Ectodermal cell (in vitro differentiated cells): Measurements from ENCODE around the gene NR6A1.

Source experiments
- H3K27ac ChIP-seq: 2 replicates; pipeline ENCODE4 v1.7.0; 2013; ENCODE audit warnings: mild to moderate bottlenecking, low read depth, low read length; ENCODE audit not compliant: insufficient read depth, poor library complexity, severe bottlenecking
- H3K27me3 ChIP-seq: 2 replicates; pipeline ENCODE4 v1.7.0; 2013; ENCODE audit warnings: mild to moderate bottlenecking, low read length; ENCODE audit not compliant: insufficient read depth, control insufficient read depth, poor library complexity, severe bottlenecking
- H3K36me3 ChIP-seq: one replicate; pipeline ENCODE4 v1.7.0; 2013; ENCODE audit warnings: low read length; ENCODE audit not compliant: control insufficient read depth, insufficient read depth
- H3K4me1 ChIP-seq: one replicate; pipeline ENCODE4 v1.7.0; 2013; ENCODE audit warnings: low read length; ENCODE audit not compliant: control insufficient read depth, insufficient read depth
- H3K4me3 ChIP-seq: 2 replicates; pipeline ENCODE4 v1.7.0; 2013; ENCODE audit warnings: low read depth, low read length, control low read depth; ENCODE audit not compliant: insufficient read depth
- H3K9me3 ChIP-seq: 2 replicates; pipeline ENCODE4 v1.7.0; 2013; ENCODE audit warnings: mild to moderate bottlenecking, low read length, moderate library complexity; ENCODE audit not compliant: control insufficient read depth
- WGBS, 2 experiments: methylation state at CpG; one replicate each; pipeline ENCODE4 v1.1.7; 2013; ENCODE audit warnings: missing lambda C conversion rate in 2 of 2; 5-methylcytosine and 5-hydroxymethylcytosine counted together

Gene NR6A1

GRCh38 chr9:124517600-124517999, 253.5 kb downstream of the NR6A1 start:
- H3K4me1 ChIP-seq: peaks cover 13% of the 10 kb centered on the region
- H3K27me3 ChIP-seq: no peaks in the 10 kb centered on the region
- whole genome bisulfite sequencing, 2 experiments: 96 to 98% methylated on average over 3 to 5 of the region's 5 CpGs
- no peak overlapping the region for H3K4me3 ChIP-seq
- H3K27ac ChIP-seq: no peak overlapping the region
- H3K9me3 ChIP-seq: no peaks in the 10 kb centered on the region
- H3K36me3 ChIP-seq: peaks cover 29% of the 10 kb centered on the region

- peaks cover 22% of the 10 kb centered on the region for H3K4me1 ChIP-seq
- 91 to 92% methylated on average over 4 to 5 of the region's 5 CpGs for WGBS, 2 experiments
- H3K27ac ChIP-seq: no peak overlapping the region
- H3K9me3 ChIP-seq: no peaks in the 10 kb centered on the region
- peaks cover 8% of the 10 kb centered on the region for H3K36me3 ChIP-seq
- no peak overlapping the region for H3K4me3 ChIP-seq
- no peaks in the 10 kb centered on the region for H3K27me3 ChIP-seq
These were observed 256.2 kb downstream of the NR6A1 start for GRCh38 chr9:124514874-124515273.

GRCh38 chr9:124514125-124514524, 257.0 kb downstream of the NR6A1 start:
- Histone ChIP-seq H3K36me3 (peaks cover 5% of the 10 kb centered on the region), H3K4me3 (no peak overlapping the region), H3K27me3 (no peaks in the 10 kb centered on the region), H3K9me3 (no peaks in the 10 kb centered on the region), H3K27ac (no peak overlapping the region), H3K4me1 (peaks cover 22% of the 10 kb centered on the region)
- 89 to 90% methylated on average over 4 of the region's 4 CpGs for WGBS, 2 experiments

- Histone ChIP-seq H3K36me3 (no peaks in the 10 kb centered on the region), H3K4me1 (peaks cover 22% of the 10 kb centered on the region), H3K9me3 (no peaks in the 10 kb centered on the region), H3K4me3 (no peak overlapping the region), H3K27ac (no peak overlapping the region), H3K27me3 (no peaks in the 10 kb centered on the region)
- 78 to 84% methylated on average over 5 of the region's 5 CpGs for WGBS, 2 experiments
These were observed 257.6 kb downstream of the NR6A1 start for GRCh38 chr9:124513376-124513994.

GRCh38 chr9:124512806-124513204, 258.3 kb downstream of the NR6A1 start:
- Histone ChIP-seq H3K27me3 (no peaks in the 10 kb centered on the region), H3K9me3 (no peaks in the 10 kb centered on the region), H3K4me3 (no peak overlapping the region), H3K36me3 (no peaks in the 10 kb centered on the region), H3K27ac (no peak overlapping the region), H3K4me1 (peaks cover 22% of the 10 kb centered on the region)
- WGBS, 2 experiments: 91% methylated on average over 9 of the region's 9 CpGs

GRCh38 chr9:124511891-124512805, 259.0 kb downstream of the NR6A1 start:
- WGBS, 2 experiments: 76 to 79% methylated on average over 23 of the region's 23 CpGs
- Histone ChIP-seq H3K9me3 (no peaks in the 10 kb centered on the region), H3K36me3 (no peaks in the 10 kb centered on the region), H3K27me3 (no peaks in the 10 kb centered on the region), H3K4me1 (peaks cover 22% of the 10 kb centered on the region), H3K4me3 (no peak overlapping the region), H3K27ac (no peak overlapping the region)

- Histone ChIP-seq H3K36me3 (no peaks in the 10 kb centered on the region), H3K4me3 (no peak overlapping the region), H3K27ac (no peak overlapping the region), H3K4me1 (peaks cover 22% of the 10 kb centered on the region), H3K9me3 (no peaks in the 10 kb centered on the region), H3K27me3 (peaks cover 4% of the 10 kb centered on the region)
- 70 to 79% methylated on average over 6 of the region's 6 CpGs for WGBS, 2 experiments
These were observed 259.7 kb downstream of the NR6A1 start for GRCh38 chr9:124511426-124511840.

- 88% methylated on average over 9 of the region's 9 CpGs for whole genome bisulfite sequencing, 2 experiments
- Histone ChIP-seq H3K4me3 (no peak overlapping the region), H3K36me3 (no peaks in the 10 kb centered on the region), H3K27me3 (peaks cover 10% of the 10 kb centered on the region), H3K27ac (no peak overlapping the region), H3K4me1 (peaks cover 19% of the 10 kb centered on the region), H3K9me3 (no peaks in the 10 kb centered on the region)
These were observed 260.3 kb downstream of the NR6A1 start for GRCh38 chr9:124510650-124511425.

- 95% methylated on average over 11 of the region's 11 CpGs for WGBS, 2 experiments
- H3K4me3 ChIP-seq: no peak overlapping the region
These were observed 263.2 kb downstream of the NR6A1 start for GRCh38 chr9:124507880-124508423.

More at GRCh38 chr9:124507880-124508423, 263.2 kb downstream of the NR6A1 start:
- Histone ChIP-seq H3K4me1 (peaks cover 12% of the 10 kb centered on the region), H3K36me3 (no peaks in the 10 kb centered on the region), H3K27ac (no peak overlapping the region), H3K9me3 (no peaks in the 10 kb centered on the region), H3K27me3 (peaks cover 39% of the 10 kb centered on the region)
